NT2/D1 (cell line): ENCODE data around the gene CD46.

Source experiments
- DNase-seq: peaks from one replicate; pipeline ENCODE4 v3.0.0-alpha.2; 2011; ENCODE audit warnings: low read depth, low spot score
- H3K27me3 ChIP-seq: 2 replicates; pipeline ENCODE4 v1.6.0; 2011; ENCODE audit warnings: mild to moderate bottlenecking; ENCODE audit not compliant: insufficient read length, insufficient read depth
- H3K36me3 ChIP-seq: 2 replicates; pipeline ENCODE4 v1.6.1; 2011; ENCODE audit warnings: mild to moderate bottlenecking, low read length, mixed read lengths; ENCODE audit not compliant: insufficient read depth, insufficient read length
- H3K4me1 ChIP-seq: 2 replicates; pipeline ENCODE4 v1.5.1; 2011; ENCODE audit not compliant: insufficient read depth, insufficient read length
- H3K4me3 ChIP-seq: 2 replicates; pipeline ENCODE4 v1.5.1; 2011; ENCODE audit warnings: low read depth; ENCODE audit not compliant: insufficient read length
- H3K9ac ChIP-seq: 2 replicates; pipeline ENCODE4 v1.6.0; 2011; ENCODE audit warnings: low read depth; ENCODE audit not compliant: insufficient read length
- H3K9me3 ChIP-seq: 2 replicates; pipeline ENCODE4 v1.5.1; 2011; ENCODE audit warnings: mild to moderate bottlenecking, low read length; ENCODE audit not compliant: insufficient read depth
- SUZ12 ChIP-seq: IDR thresholded peaks from 2 replicates; pipeline ENCODE4 v1.6.1; 2011; ENCODE audit not compliant: insufficient read length, insufficient read depth; ENCODE audit errors: extremely low read depth
- YY1 ChIP-seq: IDR thresholded peaks from 2 replicates; pipeline ENCODE4 v1.6.1; 2011; ENCODE audit not compliant: insufficient read length, insufficient read depth
- ZNF274 ChIP-seq: IDR thresholded peaks from 2 replicates; pipeline ENCODE4 v1.6.1; 2011; ENCODE audit warnings: mild to moderate bottlenecking, low read depth, low read length

The CD46 gene

DNA sequence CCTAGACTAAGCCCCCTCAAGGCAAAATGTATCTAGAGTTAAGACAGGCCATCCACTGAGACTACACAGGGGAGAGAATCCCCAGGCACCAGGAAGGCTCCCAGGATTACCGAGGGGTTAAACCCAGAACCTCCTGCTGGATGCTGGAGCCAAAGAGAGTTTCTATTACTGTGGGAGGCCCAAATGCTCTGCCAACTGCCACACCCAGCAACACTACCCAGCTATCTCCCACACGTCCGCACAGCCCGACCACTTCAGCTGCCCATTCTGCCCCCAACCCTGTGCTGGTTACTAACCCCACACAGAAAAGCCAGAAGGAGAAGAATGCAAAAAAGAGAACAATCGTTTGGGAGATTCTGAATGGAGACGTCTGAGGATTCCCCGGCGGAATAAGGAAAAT is 63.6 kb downstream of the CD46 start:
- no peaks in the 10 kb centered on the region for H3K9me3 ChIP-seq
- TF ChIP-seq YY1 (no peak), ZNF274 (no peak), SUZ12 (no peak)
- H3K36me3 ChIP-seq = peaks cover 2% of the 10 kb centered on the region
- no peak overlapping the region for H3K9ac ChIP-seq
- H3K4me3 ChIP-seq = no peak overlapping the region
- no peaks in the 10 kb centered on the region for H3K27me3 ChIP-seq
- DNase-seq = no peak
- H3K4me1 ChIP-seq = peaks cover 4% of the 10 kb centered on the region

DNA sequence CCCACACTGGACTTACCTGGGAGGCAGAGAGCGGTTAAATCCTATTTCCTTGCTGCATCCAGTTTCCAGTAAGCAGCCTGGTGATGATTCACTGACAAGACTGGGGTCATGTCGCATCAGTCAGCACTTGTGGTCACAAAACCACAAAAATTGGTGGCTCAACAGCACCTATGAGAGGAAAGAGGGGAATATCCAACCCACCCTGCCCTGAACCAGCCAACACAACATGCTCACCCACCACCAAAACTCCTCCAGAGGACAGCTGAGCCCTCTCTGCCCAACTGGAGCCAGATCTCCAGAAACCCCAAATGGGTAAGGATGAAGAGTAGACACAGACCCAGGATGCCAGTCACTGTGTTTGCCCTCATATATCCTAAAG is 64.0 kb downstream of the CD46 start:
- no peak overlapping the region for H3K4me3 ChIP-seq
- H3K9me3 ChIP-seq = no peaks in the 10 kb centered on the region
- H3K27me3 ChIP-seq = no peaks in the 10 kb centered on the region
- TF ChIP-seq SUZ12 (no peak), YY1 (no peak), ZNF274 (no peak)
- H3K4me1 ChIP-seq = peaks cover 4% of the 10 kb centered on the region
- H3K36me3 ChIP-seq = peaks cover 2% of the 10 kb centered on the region
- no peak overlapping the region for H3K9ac ChIP-seq
- no peak for DNase-seq

DNA sequence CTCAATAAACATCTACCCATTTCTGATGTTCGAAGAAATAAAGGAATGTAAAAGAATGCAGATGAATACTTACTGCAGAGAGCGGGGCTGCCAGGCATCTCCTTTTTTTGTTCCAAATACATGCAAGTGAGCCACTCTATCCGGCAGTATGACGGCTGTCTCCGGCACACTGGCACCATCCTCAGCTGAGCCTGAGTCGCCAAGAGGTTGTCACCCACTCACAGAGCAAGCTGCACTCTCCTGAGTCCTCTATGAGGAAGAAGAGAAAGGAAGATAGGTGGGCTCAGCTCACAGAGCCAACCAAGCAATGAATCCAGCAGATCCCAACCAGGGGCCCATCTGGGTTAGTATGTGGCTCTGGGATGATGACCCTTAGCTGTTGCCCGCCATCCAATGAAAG is 65.3 kb downstream of the CD46 start:
- DNase-seq = no peak
- Histone ChIP-seq H3K9me3 (no peaks in the 10 kb centered on the region), H3K9ac (no peak overlapping the region), H3K4me3 (no peak overlapping the region), H3K36me3 (peaks cover 2% of the 10 kb centered on the region), H3K4me1 (peaks cover 4% of the 10 kb centered on the region), H3K27me3 (no peaks in the 10 kb centered on the region)
- TF ChIP-seq YY1 (no peak), SUZ12 (no peak), ZNF274 (no peak)

DNA sequence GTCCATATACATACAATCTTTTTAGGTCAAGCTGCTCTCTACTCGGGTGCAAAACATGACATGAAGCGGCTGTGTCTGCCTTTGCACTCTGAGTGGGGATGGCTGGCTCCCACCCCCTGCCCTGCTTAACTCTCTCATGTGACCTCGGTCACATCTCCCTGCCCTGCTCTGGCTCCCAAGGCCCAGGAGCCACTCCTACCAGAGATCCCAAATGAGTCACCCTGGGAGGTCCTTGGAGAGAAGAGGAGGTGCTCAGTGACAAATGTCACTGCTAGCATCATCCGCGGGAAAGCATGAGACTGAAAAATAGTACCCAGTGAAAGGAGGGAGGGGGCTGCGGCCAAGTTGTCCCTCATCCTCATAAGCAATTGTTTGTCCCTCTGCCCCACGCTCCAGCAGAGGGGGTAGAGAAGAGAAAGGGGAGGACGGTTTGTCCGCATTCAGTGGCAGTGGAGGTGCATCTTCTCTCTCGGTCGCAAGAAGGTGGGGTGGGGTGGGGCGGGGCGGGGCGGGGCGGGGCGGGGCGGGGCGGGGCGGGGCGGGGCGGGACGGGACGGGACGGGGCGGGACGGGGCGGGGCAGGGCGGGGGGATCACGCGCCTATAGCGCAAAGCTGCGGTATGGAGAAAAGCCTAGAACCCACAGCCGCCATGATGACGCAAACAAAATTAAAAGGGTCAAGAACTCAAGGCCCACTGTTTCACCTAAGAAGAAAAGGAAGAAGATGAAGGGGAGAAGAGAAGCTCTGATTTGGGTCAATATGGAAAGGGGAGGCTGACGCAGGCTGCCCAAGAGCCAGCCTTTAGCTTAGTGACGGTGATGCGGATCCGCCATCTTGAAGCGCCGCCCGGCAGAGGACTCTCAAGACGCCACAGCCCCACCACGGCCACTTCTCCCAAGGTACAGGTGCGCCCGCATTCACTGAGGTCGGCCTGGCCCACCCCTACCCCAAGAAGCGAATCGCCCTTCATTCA is 66.2 kb downstream of the CD46 start:
- Histone ChIP-seq H3K9ac (no peak overlapping the region), H3K9me3 (no peaks in the 10 kb centered on the region), H3K4me1 (peaks cover 4% of the 10 kb centered on the region), H3K27me3 (no peaks in the 10 kb centered on the region), H3K36me3 (peaks cover 2% of the 10 kb centered on the region), H3K4me3 (no peak overlapping the region)
- no peak for DNase-seq
- TF ChIP-seq YY1 (no peak), SUZ12 (no peak), ZNF274 (no peak)

DNA sequence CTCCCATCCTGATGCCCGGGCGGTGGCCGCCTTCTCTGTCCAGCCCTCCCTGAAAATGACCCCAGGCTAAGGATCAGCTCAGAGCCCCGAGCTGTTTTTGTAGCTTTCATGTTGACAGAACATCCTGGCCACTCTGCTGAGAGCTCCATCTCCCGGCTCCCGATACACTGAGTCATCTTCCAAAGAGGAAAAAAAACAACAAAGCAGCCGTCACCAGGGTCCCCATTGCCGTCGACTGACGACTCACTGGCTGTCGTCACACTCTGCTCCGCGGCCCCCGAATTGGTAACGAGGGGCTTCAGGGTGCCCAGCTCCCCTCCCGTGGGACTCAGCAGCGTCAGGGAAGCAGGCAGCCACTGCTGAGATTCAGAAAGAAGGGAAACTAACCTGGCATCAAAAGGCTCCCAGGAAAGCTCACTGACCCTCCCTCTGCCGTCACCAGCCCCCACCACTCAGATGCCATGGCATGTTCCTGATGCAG is 67.2 kb downstream of the CD46 start:
- peaks cover 7% of the 10 kb centered on the region for H3K4me1 ChIP-seq
- no peak overlapping the region for H3K9ac ChIP-seq
- no peak overlapping the region for H3K4me3 ChIP-seq
- DNase-seq = no peak
- peaks cover 2% of the 10 kb centered on the region for H3K36me3 ChIP-seq
- TF ChIP-seq YY1 (no peak), SUZ12 (no peak), ZNF274 (no peak)
- no peaks in the 10 kb centered on the region for H3K9me3 ChIP-seq
- H3K27me3 ChIP-seq = no peaks in the 10 kb centered on the region

DNA sequence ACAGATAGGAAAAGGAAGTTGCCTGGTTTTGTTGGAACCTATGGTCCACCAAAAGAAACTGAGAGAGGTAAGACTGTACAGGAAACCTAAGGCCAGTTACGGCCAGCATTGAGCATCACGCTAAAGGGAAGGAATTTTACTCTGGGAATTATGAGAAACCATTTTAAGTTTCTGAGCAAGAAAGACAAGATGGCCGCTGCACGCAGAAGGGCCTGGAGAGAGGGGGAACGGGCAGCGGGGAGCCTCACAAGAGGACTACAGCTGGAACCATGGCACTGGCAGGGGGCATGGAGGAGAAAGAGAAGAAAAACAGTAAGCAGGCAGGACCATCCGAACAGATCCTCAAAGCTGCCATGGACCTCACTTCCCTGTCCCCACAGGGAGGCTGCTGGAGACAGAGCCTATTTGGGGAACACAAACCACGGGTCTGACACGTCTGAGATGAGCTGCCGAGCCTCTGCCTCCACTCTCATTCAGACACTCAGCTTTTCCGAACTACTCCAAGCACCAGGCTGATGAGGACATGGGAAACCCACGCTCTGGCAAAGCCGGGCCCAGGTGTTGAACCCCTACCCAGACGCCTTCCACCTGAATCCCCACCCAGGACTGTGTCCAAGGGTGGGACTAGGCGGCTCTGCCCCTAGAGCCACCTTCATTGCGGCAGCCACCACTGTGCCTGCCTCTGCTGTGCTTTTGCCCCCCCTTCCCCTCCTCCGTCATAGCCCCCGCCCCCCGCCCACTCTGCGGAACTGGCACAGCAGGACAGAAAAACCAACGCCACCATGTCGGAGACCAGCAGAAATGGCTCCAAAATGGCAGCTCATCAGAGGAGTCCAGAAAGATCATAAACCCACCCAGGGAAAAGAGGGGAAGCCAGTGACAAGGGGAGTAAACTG is 69.0 kb downstream of the CD46 start:
- Histone ChIP-seq H3K9ac (no peak overlapping the region), H3K27me3 (no peaks in the 10 kb centered on the region), H3K4me3 (no peak overlapping the region), H3K4me1 (peaks cover 11% of the 10 kb centered on the region), H3K9me3 (no peaks in the 10 kb centered on the region), H3K36me3 (no peaks in the 10 kb centered on the region)
- DNase-seq = no peak
- TF ChIP-seq ZNF274 (no peak), SUZ12 (no peak), YY1 (no peak)
